ENCODE results near the gene MYOCOS.

DNA sequence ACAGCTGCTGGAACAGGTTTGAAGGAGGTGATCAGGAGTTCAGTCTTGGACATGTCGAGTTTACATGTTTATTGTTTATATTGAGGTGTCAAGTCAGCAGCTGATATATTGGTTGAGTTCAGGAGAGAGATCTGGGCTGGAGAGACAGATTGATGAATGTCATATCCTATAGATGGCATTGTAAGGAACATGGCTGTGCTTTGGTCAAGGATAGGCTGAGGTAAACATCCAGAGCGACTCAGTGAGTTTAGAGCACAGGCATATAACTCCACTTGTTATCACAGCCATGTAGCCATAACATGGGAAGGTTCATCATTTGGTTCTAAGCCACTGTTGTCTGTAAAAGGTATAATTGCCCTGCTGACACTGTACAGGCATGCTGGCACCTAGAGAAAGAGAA is 5.5 kb upstream of the MYOCOS start:
- TF ChIP-seq, protein P1, sequence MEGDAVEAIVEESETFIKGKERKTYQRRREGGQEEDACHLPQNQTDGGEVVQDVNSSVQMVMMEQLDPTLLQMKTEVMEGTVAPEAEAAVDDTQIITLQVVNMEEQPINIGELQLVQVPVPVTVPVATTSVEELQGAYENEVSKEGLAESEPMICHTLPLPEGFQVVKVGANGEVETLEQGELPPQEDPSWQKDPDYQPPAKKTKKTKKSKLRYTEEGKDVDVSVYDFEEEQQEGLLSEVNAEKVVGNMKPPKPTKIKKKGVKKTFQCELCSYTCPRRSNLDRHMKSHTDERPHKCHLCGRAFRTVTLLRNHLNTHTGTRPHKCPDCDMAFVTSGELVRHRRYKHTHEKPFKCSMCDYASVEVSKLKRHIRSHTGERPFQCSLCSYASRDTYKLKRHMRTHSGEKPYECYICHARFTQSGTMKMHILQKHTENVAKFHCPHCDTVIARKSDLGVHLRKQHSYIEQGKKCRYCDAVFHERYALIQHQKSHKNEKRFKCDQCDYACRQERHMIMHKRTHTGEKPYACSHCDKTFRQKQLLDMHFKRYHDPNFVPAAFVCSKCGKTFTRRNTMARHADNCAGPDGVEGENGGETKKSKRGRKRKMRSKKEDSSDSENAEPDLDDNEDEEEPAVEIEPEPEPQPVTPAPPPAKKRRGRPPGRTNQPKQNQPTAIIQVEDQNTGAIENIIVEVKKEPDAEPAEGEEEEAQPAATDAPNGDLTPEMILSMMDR (IDR thresholded peaks at IDR 0.05; ENCODE audit: low read depth, low read length, poor library complexity, severe bottlenecking), result no peak
- TF ChIP-seq EZH2phosphoT487 (IDR thresholded peaks at IDR 0.05; ENCODE audit: borderline replicate concordance, low read length), result no peak
